K562 (cell line): ENCODE measurements around the gene LAPTM5. TPM values are rescaled to one million over a fixed set of nuclear protein-coding genes. Genes with fewer than 3 reads are reported as not detected.
A peak's percentile ranks its signal among the peaks of the same experiment; 100 is the strongest.

Experiments used
- BCOR ChIP-seq: fragments of 450-650 bp; IDR thresholded peaks from 2 replicates; pipeline ENCODE4 v1.6.1; 2016
- E2F4 ChIP-seq: sonication (generic); formaldehyde crosslinking; IDR thresholded peaks from 2 replicates; pipeline ENCODE4 v1.8.0; 2022; ENCODE audit warnings: mild to moderate bottlenecking, low read depth, missing genetic modification reagents
- ID3 ChIP-seq, 2 experiments: fragments of 250-450 bp in 1 of 2; fragments of 450-650 bp in 1 of 2; sonication (Bioruptor Pico) in 1 of 2; IDR thresholded peaks; 2 replicates each; pipeline versions ENCODE4 v1.6.1 to v1.8.0; 2016 to 2021; ENCODE audit warnings: mild to moderate bottlenecking in 2 of 2, moderate library complexity in 2 of 2, missing compliant biosample characterization in 1 of 2, missing genetic modification characterization in 1 of 2
- MTA1 ChIP-seq: fragments of 450-650 bp; IDR thresholded peaks from 2 replicates; pipeline ENCODE4 v1.6.1; 2017; ENCODE audit warnings: borderline replicate concordance
- NFATC3 ChIP-seq: fragments of 450-650 bp; IDR thresholded peaks from 2 replicates; pipeline ENCODE4 v1.6.1; 2017; ENCODE audit warnings: mild to moderate bottlenecking
- POLR2AphosphoS2 ChIP-seq: IDR thresholded peaks from 2 replicates; pipeline ENCODE4 v1.6.1; 2012; ENCODE audit warnings: low read length, improper control_type of control experiment
- RAD21 ChIP-seq, 2 experiments: fragments of 250-450 bp in 1 of 2; fragments of 450-650 bp in 1 of 2; sonication (Bioruptor Pico) in 1 of 2; formaldehyde crosslinking in 1 of 2; IDR thresholded peaks in 1 of 2; conservative IDR thresholded peaks in 1 of 2; 2 replicates each; pipeline versions ENCODE4 v1.4.0 to v1.8.0; 2020 to 2022; ENCODE audit warnings: mild to moderate bottlenecking in 2 of 2, moderate library complexity in 1 of 2
- SFPQ ChIP-seq: fragments of 200-400 bp; formaldehyde crosslinking; IDR thresholded peaks from 2 replicates; pipeline ENCODE4 v1.6.1; 2017; ENCODE audit warnings: mild to moderate bottlenecking, low read depth, low read length, moderate library complexity
- SPI1 ChIP-seq: IDR thresholded peaks from 2 replicates; pipeline ENCODE4 v1.6.1; 2011; ENCODE audit warnings: low read depth, low read length, control low read depth, borderline replicate concordance
- ZBTB11 ChIP-seq, 3 experiments: fragments of 200-800 bp in 1 of 3; fragments of 250-450 bp in 1 of 3; fragments of 450-650 bp in 1 of 3; sonication (Bioruptor Pico) in 1 of 3; sonication (Bioruptor generic) in 1 of 3; formaldehyde crosslinking in 1 of 3; IDR thresholded peaks; 2 replicates each; pipeline versions ENCODE4 v1.6.1 to v1.8.0; 2016 to 2022; ENCODE audit warnings: mild to moderate bottlenecking in 2 of 3, missing genetic modification characterization in 2 of 3, missing compliant biosample characterization in 1 of 3, moderate library complexity in 1 of 3
- ZNF511 ChIP-seq: sonication (generic); formaldehyde crosslinking; IDR thresholded peaks from 2 replicates; pipeline ENCODE4 v1.8.0; 2022; ENCODE audit warnings: mild to moderate bottlenecking, missing genetic modification reagents
- ZNF592 ChIP-seq: fragments of 450-650 bp; IDR thresholded peaks from 2 replicates; pipeline ENCODE4 v1.6.1; 2017; ENCODE audit warnings: antibody characterized with exemption, mild to moderate bottlenecking
- polyA plus RNA-seq, 8 experiments: library from polyadenylated mRNA; depleted of rRNA in 4 of 8; stranded (reverse) in 5 of 8; unstranded in 3 of 8; fragments of >200 nt; fragmentation: Nextera tagmentation in 2 of 8; fragmentation: Illumina TruSeq in 1 of 8; extraction: Ambion mirVana in 2 of 8; extraction: Trizol in 1 of 8; gene quantifications; 2 replicates each; pipeline versions ENCODE4 v1.2.1 to v1.2.3, GENCODE V29; 2011 to 2014; ENCODE audit warnings: inconsistent platforms in 1 of 8, missing spikeins in 1 of 8
- total RNA-seq, 7 experiments: library from RNA; depleted of rRNA in 6 of 7; stranded (reverse); fragments of >200 nt in 6 of 7; fragmentation: Illumina TruSeq in 2 of 7; extraction: Trizol in 2 of 7; gene quantifications; 2 replicates each; pipeline versions ENCODE4 v1.2.1 to v1.2.3, GENCODE V29; 2011 to 2021; ENCODE audit warnings: low replicate concordance in 1 of 7

Gene LAPTM5
- total and polyA plus RNA-seq, 9 of the 15 experiments (the other 6 are each of a cell fraction or from before 2014, with no cell fraction given): 2.4 to 47.3 (median 20.3) TPM

GRCh38 chr1:30768159-30768829 is 10.7 kb upstream of the LAPTM5 start (continued):
- TF ChIP-seq ZNF592 (peak; percentile 17), BCOR (peak; percentile 90), NFATC3 (no peak), E2F4 (CRISPR knock-in tag) (no peak), ZBTB11 (CRISPR knock-in tag; IDR thresholded peaks at IDR 0.05) (no peak), RAD21 (CRISPR knock-in tag; conservative IDR thresholded peaks at IDR 0.05 in 1 of 2, IDR thresholded peaks at IDR 0.05 in 1 of 2) (no peak), ID3 (CRISPR knock-in tag; IDR thresholded peaks at IDR 0.05) (no peak), ID3 (tag; IDR thresholded peaks at IDR 0.05) (no peak), ZNF511 (CRISPR knock-in tag) (no peak), POLR2AphosphoS2 (no peak), SFPQ (no peak), SPI1 (no peak), MTA1 (no peak)
